GM10248 (cell line): ENCODE measurements around the gene MBIP.

ENCODE experiments used
- CTCF ChIA-PET: fragments of 300-600 bp; sonication (Branson Sonifier 250); formaldehyde crosslinking; extraction: SDS; loops from one replicate; lab custom pipeline; 2021; ENCODE audit warnings: antibody characterized with exemption; lab: Yijun Ruan, JAX
- POLR2A ChIA-PET: fragments of 350-650 bp; sonication (Branson Sonifier 250); formaldehyde crosslinking; extraction: SDS; loops from one replicate; lab custom pipeline; 2020; ENCODE audit warnings: antibody characterized with exemption; lab: Yijun Ruan, JAX
- DNase-seq: peaks from one replicate; pipeline ENCODE4 v3.0.0; 2012; ENCODE audit errors: extremely low spot score
- TF ChIP-seq, protein P1 (sequence below): IDR thresholded peaks from 2 replicates; pipeline ENCODE4 v1.5.1; 2012; ENCODE audit warnings: mild to moderate bottlenecking, low read depth; ENCODE audit errors: extremely low read depth, missing control alignments, control extremely low read depth

MBIP gene

GRCh38 chr14:36325853-36326252 lies 5.4 kb upstream of the MBIP start:
- DNase-seq = no peak
- TF ChIP-seq, protein P1, sequence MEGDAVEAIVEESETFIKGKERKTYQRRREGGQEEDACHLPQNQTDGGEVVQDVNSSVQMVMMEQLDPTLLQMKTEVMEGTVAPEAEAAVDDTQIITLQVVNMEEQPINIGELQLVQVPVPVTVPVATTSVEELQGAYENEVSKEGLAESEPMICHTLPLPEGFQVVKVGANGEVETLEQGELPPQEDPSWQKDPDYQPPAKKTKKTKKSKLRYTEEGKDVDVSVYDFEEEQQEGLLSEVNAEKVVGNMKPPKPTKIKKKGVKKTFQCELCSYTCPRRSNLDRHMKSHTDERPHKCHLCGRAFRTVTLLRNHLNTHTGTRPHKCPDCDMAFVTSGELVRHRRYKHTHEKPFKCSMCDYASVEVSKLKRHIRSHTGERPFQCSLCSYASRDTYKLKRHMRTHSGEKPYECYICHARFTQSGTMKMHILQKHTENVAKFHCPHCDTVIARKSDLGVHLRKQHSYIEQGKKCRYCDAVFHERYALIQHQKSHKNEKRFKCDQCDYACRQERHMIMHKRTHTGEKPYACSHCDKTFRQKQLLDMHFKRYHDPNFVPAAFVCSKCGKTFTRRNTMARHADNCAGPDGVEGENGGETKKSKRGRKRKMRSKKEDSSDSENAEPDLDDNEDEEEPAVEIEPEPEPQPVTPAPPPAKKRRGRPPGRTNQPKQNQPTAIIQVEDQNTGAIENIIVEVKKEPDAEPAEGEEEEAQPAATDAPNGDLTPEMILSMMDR = no peak
- ChIA-PET POLR2A (no interaction called here), CTCF (no interaction called here)

DNA sequence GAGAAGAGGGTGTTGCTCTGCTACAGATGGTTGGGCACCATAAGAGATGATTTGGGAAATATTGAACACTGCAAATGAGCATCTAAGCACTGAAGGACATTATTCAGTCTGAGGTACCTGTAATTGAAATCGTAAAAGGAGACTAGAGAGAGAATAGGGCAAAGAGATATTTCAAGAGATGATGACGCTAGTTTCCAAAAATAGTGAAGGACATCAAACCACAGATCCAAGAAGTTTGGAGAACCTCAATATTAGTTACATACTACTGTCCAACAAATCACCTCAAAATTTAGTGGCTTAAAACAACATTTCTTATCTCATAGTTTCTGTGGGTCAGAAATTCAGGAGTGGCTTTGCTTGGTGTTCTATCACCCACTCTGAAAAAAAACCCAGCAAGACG lies 4.5 kb upstream of the MBIP start:
- ChIA-PET CTCF (no interaction called here), POLR2A (no interaction called here)
- TF ChIP-seq, protein P1 = no peak
- no peak for DNase-seq

- no peak for DNase-seq
- TF ChIP-seq, protein P1 = no peak
- POLR2A ChIA-PET = interaction anchor here (0.6 to 1.1 kb wide), 2 partner anchors 11 to 31 kb away, joined by 4 to 6 read pairs; no protein-coding TSS in a partner anchor
- CTCF ChIA-PET = interaction anchor here (0.7 to 1.8 kb wide), 4 partner anchors 19 to 53 kb away, joined by 3 to 6 read pairs (median 4); no protein-coding TSS in a partner anchor
Measured at GRCh38 chr14:36320897-36321381, 502 bp upstream of the MBIP start.

GRCh38 chr14:36319899-36320199 lies 588 bp downstream of the MBIP start:
- POLR2A ChIA-PET = interaction anchor here (0.5 to 1.1 kb wide), 2 partner anchors 10 to 1226 kb away, joined by 3 to 6 read pairs; no protein-coding TSS in a partner anchor
- TF ChIP-seq, protein P1 = no peak
- DNase-seq = no peak
- CTCF ChIA-PET = interaction anchor here (1.4 to 1.8 kb wide), 2 partner anchors 25 to 55 kb away, joined by 4 to 6 read pairs; no protein-coding TSS in a partner anchor

GRCh38 chr14:36317650-36318049 lies 2.8 kb downstream of the MBIP start:
- TF ChIP-seq, protein P1 = no peak
- DNase-seq = no peak
- CTCF ChIA-PET = no interaction called here
- POLR2A ChIA-PET = no interaction called here

- POLR2A ChIA-PET = no interaction called here
- CTCF ChIA-PET = no interaction called here
- DNase-seq = no peak
Measured at GRCh38 chr14:36316131-36316530, 4.3 kb downstream of the MBIP start.

More at GRCh38 chr14:36316131-36316530, 4.3 kb downstream of the MBIP start:
- TF ChIP-seq, protein P1 = no peak
